K562 (cell line): ENCODE results near the gene CUL9. TPM values are rescaled to one million over a fixed set of nuclear protein-coding genes. Genes with fewer than 3 reads are reported as not detected.

Experiments used
- ASH1L ChIP-seq: fragments of 450-650 bp; IDR thresholded peaks from 2 replicates; pipeline ENCODE4 v1.6.1; 2018; ENCODE audit warnings: borderline replicate concordance, mild to moderate bottlenecking, low read depth; ENCODE audit not compliant: partially characterized antibody
- CBFB ChIP-seq: sonication (generic); formaldehyde crosslinking; IDR thresholded peaks from 2 replicates; pipeline ENCODE4 v1.4.0; 2020; ENCODE audit warnings: mild to moderate bottlenecking, missing genetic modification reagents
- CHD1 ChIP-seq: fragments of 200-600 bp; sonication (generic); IDR thresholded peaks from one replicate; pipeline ENCODE4 v1.6.1; 2012; ENCODE audit warnings: mild to moderate bottlenecking, moderate library complexity, low read length, inconsistent platforms
- CREM ChIP-seq: IDR thresholded peaks from 2 replicates; pipeline ENCODE4 v1.6.1; 2014; ENCODE audit warnings: antibody characterized with exemption, low read depth
- DMBX1 ChIP-seq: fragments of 250-450 bp; sonication (Bioruptor Pico); IDR thresholded peaks from 2 replicates; pipeline ENCODE4 v1.8.0; 2022; ENCODE audit warnings: inconsistent platforms, mild to moderate bottlenecking, moderate library complexity, borderline replicate concordance
- KLF10 ChIP-seq: fragments of 250-450 bp; sonication (Bioruptor Pico); IDR thresholded peaks from 2 replicates; pipeline ENCODE4 v1.6.1; 2021; ENCODE audit warnings: matching md5 sums
- MAFF ChIP-seq: IDR thresholded peaks from 2 replicates; pipeline ENCODE4 v1.6.1; 2012; ENCODE audit warnings: low read length, improper control_type of control experiment
- MCM7 ChIP-seq, 2 experiments: fragments of 450-650 bp; IDR thresholded peaks; 2 replicates each; pipeline ENCODE4 v1.6.1; 2016 to 2018
- NFIX ChIP-seq: fragments of 250-450 bp; sonication (Bioruptor Pico); IDR thresholded peaks from 2 replicates; pipeline ENCODE4 v1.4.0; 2020; ENCODE audit warnings: low read depth, mild to moderate bottlenecking, moderate library complexity
- PHF20 ChIP-seq: fragments of 450-650 bp; IDR thresholded peaks from 2 replicates; pipeline ENCODE4 v1.6.1; 2018; ENCODE audit not compliant: partially characterized antibody
- PYGO2 ChIP-seq: fragments of 450-650 bp; IDR thresholded peaks from 2 replicates; pipeline ENCODE4 v1.6.1; 2016; ENCODE audit warnings: mild to moderate bottlenecking, missing genetic modification characterization, moderate library complexity, missing compliant biosample characterization
- RBM14 ChIP-seq: fragments of 200-400 bp; formaldehyde crosslinking; IDR thresholded peaks from 2 replicates; pipeline ENCODE4 v1.6.1; 2018; ENCODE audit warnings: low read depth, mild to moderate bottlenecking, low read length, moderate library complexity, borderline replicate concordance; ENCODE audit not compliant: insufficient read depth
- SMAD2 ChIP-seq: fragments of 150-350 bp; IDR thresholded peaks from 2 replicates; pipeline ENCODE4 v1.6.1; 2014; ENCODE audit warnings: low read depth, mild to moderate bottlenecking, low read length
- SUPT5H ChIP-seq: fragments of 450-650 bp; IDR thresholded peaks from 2 replicates; pipeline ENCODE4 v1.6.1; 2016
- XRCC5 ChIP-seq: fragments of 200-400 bp; formaldehyde crosslinking; IDR thresholded peaks from 2 replicates; pipeline ENCODE4 v1.6.1; 2017; ENCODE audit warnings: low read depth, mild to moderate bottlenecking, low read length
- ZBTB2 ChIP-seq: fragments of 450-650 bp; IDR thresholded peaks from 2 replicates; pipeline ENCODE4 v1.6.1; 2016; ENCODE audit warnings: antibody characterized with exemption
- ZFP1 ChIP-seq: fragments of 450-650 bp; formaldehyde crosslinking; IDR thresholded peaks from 2 replicates; pipeline ENCODE4 v1.4.0; 2020; ENCODE audit warnings: mild to moderate bottlenecking, mixed read lengths
- ZNF518B ChIP-seq: fragments of 250-450 bp; sonication (Bioruptor Pico); IDR thresholded peaks from 2 replicates; pipeline ENCODE4 v1.5.0; 2021; ENCODE audit warnings: mild to moderate bottlenecking, moderate library complexity
- polyA plus RNA-seq, 8 experiments: library from polyadenylated mRNA; depleted of rRNA in 4 of 8; stranded (reverse) in 5 of 8; unstranded in 3 of 8; fragments of >200 nt; fragmentation: Nextera tagmentation in 2 of 8; fragmentation: Illumina TruSeq in 1 of 8; extraction: Ambion mirVana in 2 of 8; extraction: Trizol in 1 of 8; gene quantifications; 2 replicates each; pipeline versions ENCODE4 v1.2.1 to v1.2.3, GENCODE V29; 2011 to 2014; ENCODE audit warnings: inconsistent platforms in 1 of 8, missing spikeins in 1 of 8
- total RNA-seq, 7 experiments: library from RNA; depleted of rRNA in 6 of 7; stranded (reverse); fragments of >200 nt in 6 of 7; fragmentation: Illumina TruSeq in 2 of 7; extraction: Trizol in 2 of 7; gene quantifications; 2 replicates each; pipeline versions ENCODE4 v1.2.1 to v1.2.3, GENCODE V29; 2011 to 2021; ENCODE audit warnings: low replicate concordance in 1 of 7
- TF ChIP-seq, protein P1 (sequence below): sonication (generic); formaldehyde crosslinking; IDR thresholded peaks from 2 replicates; pipeline ENCODE4 v1.8.0; 2023; ENCODE audit warnings: mild to moderate bottlenecking, missing genetic modification reagents

The CUL9 gene
- total and polyA plus RNA-seq, 9 of the 15 experiments (the other 6 are each of a cell fraction or from before 2014, with no cell fraction given): 0.50 to 20.7 (median 6.6) TPM

DNA sequence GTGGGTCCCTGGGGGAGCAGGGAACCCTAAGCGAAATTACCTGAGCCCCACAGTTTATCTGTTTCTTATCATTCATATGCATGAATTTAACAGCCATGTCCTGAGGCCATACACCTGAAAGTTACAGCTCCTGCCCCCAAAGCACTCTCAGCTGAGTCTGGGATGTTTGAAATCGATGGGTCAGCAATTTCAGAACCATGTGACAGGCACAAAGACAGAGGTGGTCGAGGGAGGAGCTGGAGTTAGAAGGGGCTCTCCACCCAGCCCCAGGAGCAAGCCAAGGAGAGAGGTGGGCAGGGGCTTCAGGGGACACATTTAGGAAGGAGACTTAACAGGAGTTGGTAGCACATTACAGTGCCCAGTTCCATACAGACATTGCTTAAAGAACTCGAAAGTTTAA is 76.2 kb downstream of the CUL9 start (continued):
- TF ChIP-seq MCM7 (IDR thresholded peaks at IDR 0.05) (no peak), KLF10 (no peak), DMBX1 (CRISPR knock-in tag) (no peak), SUPT5H (no peak), XRCC5 (no peak), CBFB (CRISPR knock-in tag) (no peak), RBM14 (no peak), ZBTB2 (no peak), SMAD2 (no peak), PYGO2 (tag) (no peak), ZNF518B (CRISPR knock-in tag) (no peak), MAFF (peak; percentile 83), NFIX (CRISPR knock-in tag) (no peak), CHD1 (no peak), CREM (no peak), ASH1L (no peak), PHF20 (no peak), ZFP1 (CRISPR knock-in tag) (no peak)
- TF ChIP-seq, protein P1, sequence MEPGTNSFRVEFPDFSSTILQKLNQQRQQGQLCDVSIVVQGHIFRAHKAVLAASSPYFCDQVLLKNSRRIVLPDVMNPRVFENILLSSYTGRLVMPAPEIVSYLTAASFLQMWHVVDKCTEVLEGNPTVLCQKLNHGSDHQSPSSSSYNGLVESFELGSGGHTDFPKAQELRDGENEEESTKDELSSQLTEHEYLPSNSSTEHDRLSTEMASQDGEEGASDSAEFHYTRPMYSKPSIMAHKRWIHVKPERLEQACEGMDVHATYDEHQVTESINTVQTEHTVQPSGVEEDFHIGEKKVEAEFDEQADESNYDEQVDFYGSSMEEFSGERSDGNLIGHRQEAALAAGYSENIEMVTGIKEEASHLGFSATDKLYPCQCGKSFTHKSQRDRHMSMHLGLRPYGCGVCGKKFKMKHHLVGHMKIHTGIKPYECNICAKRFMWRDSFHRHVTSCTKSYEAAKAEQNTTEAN (CRISPR knock-in tag): no peak
